OCI-LY7 (cell line): ENCODE results near the gene CNTNAP5. TPM values are rescaled to one million over a fixed set of nuclear protein-coding genes. Genes with fewer than 3 reads are reported as not detected.

Source experiments
- BruUV-seq: library from RNA; stranded (reverse); fragments of 400-500 nt; replicated peaks from 2 replicates; lab custom pipeline; 2021; lab: Mats Ljungman, UMichigan
- CTCF ChIA-PET: fragments of 300-600 bp; sonication (Branson Sonifier 250); formaldehyde crosslinking; loops from one replicate; lab custom pipeline; 2022; ENCODE audit warnings: antibody characterized with exemption; ENCODE audit not compliant: unreplicated experiment; lab: Charles Lee
- POLR2A ChIA-PET: fragments of 300-600 bp; sonication (Branson Sonifier 250); formaldehyde crosslinking; loops from one replicate; lab custom pipeline; 2022; ENCODE audit warnings: antibody characterized with exemption; lab: Charles Lee
- DNase-seq: peaks from one replicate; pipeline ENCODE4 v3.0.0-alpha.2; 2015; ENCODE audit warnings: low spot score
- H2AFZ ChIP-seq: fragments of 200-600 bp; sonication (generic), shearing (Covaris generic); 2 replicates; pipeline ENCODE4 v1.6.1; 2014; ENCODE audit warnings: mild to moderate bottlenecking, antibody characterized with exemption, low read length, moderate library complexity
- H3K27ac ChIP-seq: fragments of 200-600 bp; sonication (generic); 2 replicates; pipeline ENCODE4 v1.5.1; 2014; ENCODE audit warnings: mixed run types, low read depth, mild to moderate bottlenecking, moderate library complexity, low read length, inconsistent platforms; ENCODE audit not compliant: poor library complexity, severe bottlenecking
- H3K36me3 ChIP-seq: fragments of 200-600 bp; sonication (generic); 2 replicates; pipeline ENCODE4 v1.6.1; 2014; ENCODE audit warnings: mild to moderate bottlenecking, antibody characterized with exemption, low read length, moderate library complexity, mixed read lengths; ENCODE audit not compliant: insufficient read depth
- H3K4me1 ChIP-seq: fragments of 200-600 bp; sonication (generic); 2 replicates; pipeline ENCODE4 v1.5.1; 2014; ENCODE audit warnings: mild to moderate bottlenecking, low read length; ENCODE audit not compliant: insufficient read depth, poor library complexity, severe bottlenecking
- H3K4me2 ChIP-seq: fragments of 200-600 bp; sonication (generic); 2 replicates; pipeline ENCODE4 v1.6.1; 2014; ENCODE audit warnings: mild to moderate bottlenecking, low read length
- H3K4me3 ChIP-seq: fragments of 200-600 bp; sonication (generic); 2 replicates; pipeline ENCODE4 v1.5.1; 2014; ENCODE audit warnings: mild to moderate bottlenecking, low read depth, low read length; ENCODE audit not compliant: poor library complexity, severe bottlenecking
- H3K79me2 ChIP-seq: fragments of 200-600 bp; sonication (generic); 2 replicates; pipeline ENCODE4 v1.6.1; 2016; ENCODE audit warnings: low read depth, mild to moderate bottlenecking, low read length, moderate library complexity, mixed read lengths; ENCODE audit not compliant: insufficient read depth
- H3K9me2 ChIP-seq: fragments of 200-600 bp; sonication (generic); 2 replicates; pipeline ENCODE4 v1.6.1; 2016; ENCODE audit warnings: mild to moderate bottlenecking, low read length, mixed read lengths; ENCODE audit not compliant: insufficient read depth
- H3K9me3 ChIP-seq: fragments of 200-600 bp; sonication (generic); 2 replicates; pipeline ENCODE4 v1.6.1; 2014; ENCODE audit warnings: mild to moderate bottlenecking, mixed run types, low read length, mixed read lengths
- H4K20me1 ChIP-seq: fragments of 200-600 bp; sonication (generic); 2 replicates; pipeline ENCODE4 v1.6.1; 2014; ENCODE audit warnings: mild to moderate bottlenecking, antibody characterized with exemption, low read length, moderate library complexity, mixed read lengths; ENCODE audit not compliant: insufficient read depth
- CTCF ChIP-seq: fragments of 200-600 bp; sonication (generic); conservative IDR thresholded peaks from 2 replicates; pipeline ENCODE4 v1.5.1; 2014; ENCODE audit warnings: mild to moderate bottlenecking, antibody characterized with exemption, low read length, moderate library complexity, mixed read lengths
- EZH2phosphoT487 ChIP-seq: fragments of 200-600 bp; sonication (generic); IDR thresholded peaks from 2 replicates; pipeline ENCODE4 v1.6.1; 2018; ENCODE audit warnings: low read depth, borderline replicate concordance, mild to moderate bottlenecking, mixed run types, antibody characterized with exemption, low read length, moderate library complexity, mixed read lengths
- intact Hi-C: fragments of 100-400 bp; cut with micrococcal nuclease; formaldehyde crosslinking; loops from one replicate; pipeline ENCODE4 v1.10.0; 2022; ENCODE audit not compliant: unreplicated experiment
- total RNA-seq, 2 experiments: library from RNA; depleted of rRNA in 1 of 2; stranded (reverse); fragments of >200 nt in 1 of 2; shearing (Covaris generic) in 1 of 2; gene quantifications; 2 replicates each; pipeline ENCODE4 v1.2.3, GENCODE V29; 2014 to 2022

The CNTNAP5 gene
- total RNA-seq, 2 experiments from 2014 or later: not detected

- BruUV-seq: no TSS peak
- POLR2A ChIA-PET: no interaction called here
These were observed 622.2 kb downstream of the CNTNAP5 start for GRCh38 chr2:124647245-124647644.

DNA sequence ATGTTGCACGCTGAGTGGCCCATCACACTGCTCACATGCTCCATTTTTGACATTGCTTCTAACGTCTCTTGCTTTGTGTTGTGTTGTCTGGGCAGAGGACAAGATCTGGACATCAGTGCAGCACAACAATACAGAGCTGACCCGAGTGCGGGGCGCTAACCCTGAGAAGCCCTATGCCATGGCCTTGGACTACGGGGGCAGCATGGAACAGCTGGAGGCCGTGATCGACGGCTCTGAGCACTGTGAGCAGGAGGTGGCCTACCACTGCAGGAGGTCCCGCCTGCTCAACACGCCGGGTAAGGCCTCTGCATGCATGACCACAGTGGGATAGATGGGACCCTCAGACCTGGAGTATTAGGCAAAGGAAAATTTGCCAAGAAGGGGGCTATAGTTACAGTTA is 622.6 kb downstream of the CNTNAP5 start:
- H3K36me3 ChIP-seq: no peaks in the 10 kb centered on the region
- ChIA-PET CTCF (no interaction called here), POLR2A (interaction anchor here (0.6 kb wide), 1 partner anchor 59 kb away, joined by 6 read pairs; no protein-coding TSS in a partner anchor)
- no peaks in the 10 kb centered on the region for H4K20me1 ChIP-seq
- H3K4me1 ChIP-seq: no peaks in the 10 kb centered on the region
- H3K79me2 ChIP-seq: no peaks in the 10 kb centered on the region
- H2AFZ ChIP-seq: no peak overlapping the region
- H3K27ac ChIP-seq: no peak overlapping the region
- H3K4me2 ChIP-seq: no peak overlapping the region
- TF ChIP-seq CTCF: no peak
- no peak for TF ChIP-seq EZH2phosphoT487
- no TSS peak for BruUV-seq
- H3K4me3 ChIP-seq: no peak overlapping the region
- H3K9me2 ChIP-seq: no peaks in the 10 kb centered on the region
- no peaks in the 10 kb centered on the region for H3K9me3 ChIP-seq
- DNase-seq: no peak
- intact Hi-C loops: no loop called here

More at GRCh38 chr2:124647245-124647644, 622.2 kb downstream of the CNTNAP5 start:
- Histone ChIP-seq H3K36me3 (no peaks in the 10 kb centered on the region), H3K27ac (no peak overlapping the region), H4K20me1 (no peaks in the 10 kb centered on the region), H3K79me2 (no peaks in the 10 kb centered on the region), H3K4me2 (no peak overlapping the region), H3K9me3 (no peaks in the 10 kb centered on the region), H3K4me3 (no peak overlapping the region), H3K9me2 (no peaks in the 10 kb centered on the region), H2AFZ (no peak overlapping the region), H3K4me1 (no peaks in the 10 kb centered on the region)
- DNase-seq: no peak
- TF ChIP-seq CTCF (no peak), EZH2phosphoT487 (no peak)
- intact Hi-C loops: no loop called here
- CTCF ChIA-PET: no interaction called here

DNA sequence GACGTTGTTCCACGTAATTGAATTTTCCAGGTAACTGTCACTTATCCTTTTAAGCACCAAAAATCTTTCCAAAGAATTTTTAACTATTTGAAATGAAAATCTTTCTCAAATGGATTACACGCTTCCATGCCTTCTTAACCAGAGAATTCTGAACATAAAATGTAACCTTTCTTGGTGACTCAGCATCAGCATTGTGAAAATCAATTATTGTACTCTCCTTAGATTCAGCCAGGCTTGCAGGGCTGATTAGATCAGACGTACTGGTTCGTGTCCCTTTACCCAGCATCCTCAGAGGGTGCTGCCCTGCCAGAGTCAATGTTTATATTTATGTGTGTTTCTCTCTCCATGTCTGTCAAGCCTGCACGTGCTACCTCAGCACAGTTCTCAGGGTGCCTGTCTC is 623.9 kb downstream of the CNTNAP5 start:
- no peaks in the 10 kb centered on the region for H3K9me3 ChIP-seq
- no peaks in the 10 kb centered on the region for H3K79me2 ChIP-seq
- H3K4me3 ChIP-seq: no peak overlapping the region
- POLR2A ChIA-PET: no interaction called here
- no peaks in the 10 kb centered on the region for H3K36me3 ChIP-seq
- TF ChIP-seq EZH2phosphoT487 (no peak), CTCF (no peak)
- H4K20me1 ChIP-seq: no peaks in the 10 kb centered on the region
- DNase-seq: no peak
- no peaks in the 10 kb centered on the region for H3K4me1 ChIP-seq
- H3K9me2 ChIP-seq: no peaks in the 10 kb centered on the region
- CTCF ChIA-PET: no interaction called here
- BruUV-seq: no TSS peak
- H3K4me2 ChIP-seq: no peak overlapping the region
- H3K27ac ChIP-seq: no peak overlapping the region
- intact Hi-C loops: no loop called here
- no peak overlapping the region for H2AFZ ChIP-seq
